CD4-positive, alpha-beta T cell treated with Interleukin-4 for 1 hour (primary cell): ENCODE results near the gene PTTG1IP.
A peak's percentile ranks its signal among the peaks of the same experiment; 100 is the strongest.

ENCODE experiments used
- DNase-seq, 2 donors: peaks; one replicate each; pipeline ENCODE4 v3.0.0-alpha.2; 2020 to 2022

The PTTG1IP gene

GRCh38 chr21:44908908-44909307 lies 35.4 kb upstream of the PTTG1IP start:
- DNase-seq: no peak

- peak in 1 of 2 donors; percentile 52 for DNase-seq
Measured at GRCh38 chr21:44907966-44908895, 34.7 kb upstream of the PTTG1IP start.

DNA sequence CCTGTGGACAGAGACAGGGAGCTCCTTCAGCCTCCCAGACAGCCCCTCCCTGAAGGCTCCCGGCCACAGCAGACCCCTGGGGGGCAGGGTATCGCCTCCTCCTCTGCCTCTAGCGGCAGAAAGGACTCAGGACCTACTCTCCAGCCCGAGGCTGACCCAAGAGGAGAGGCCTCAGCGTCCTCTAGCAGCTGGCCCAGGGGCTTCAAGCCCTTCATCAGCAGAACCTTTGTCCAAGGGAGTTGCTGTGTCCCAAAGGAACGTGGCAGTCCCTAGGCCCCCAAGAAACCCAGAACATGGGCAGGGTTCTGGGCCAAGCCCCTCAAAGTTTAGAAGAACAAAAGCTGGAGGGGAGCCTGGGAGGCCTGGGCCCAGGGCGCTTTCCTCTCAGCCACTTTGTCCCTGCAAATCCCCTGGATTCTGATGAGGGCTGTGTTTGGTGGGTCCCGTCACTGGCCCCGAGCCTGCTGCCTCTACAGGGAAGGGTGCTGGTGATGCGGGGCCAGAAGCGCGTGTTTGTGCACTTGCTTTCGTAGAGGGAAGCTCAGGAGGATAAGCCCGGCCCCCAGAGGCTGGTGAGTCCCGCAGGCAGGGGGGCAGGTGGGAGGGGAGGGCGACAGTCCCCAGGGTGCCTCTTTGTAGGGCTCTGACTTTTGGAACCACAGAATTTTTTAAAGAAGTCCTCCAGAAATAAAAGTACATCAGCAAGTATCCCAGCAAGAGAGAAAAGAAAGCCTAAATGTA lies 33.9 kb upstream of the PTTG1IP start:
- no peak for DNase-seq

DNA sequence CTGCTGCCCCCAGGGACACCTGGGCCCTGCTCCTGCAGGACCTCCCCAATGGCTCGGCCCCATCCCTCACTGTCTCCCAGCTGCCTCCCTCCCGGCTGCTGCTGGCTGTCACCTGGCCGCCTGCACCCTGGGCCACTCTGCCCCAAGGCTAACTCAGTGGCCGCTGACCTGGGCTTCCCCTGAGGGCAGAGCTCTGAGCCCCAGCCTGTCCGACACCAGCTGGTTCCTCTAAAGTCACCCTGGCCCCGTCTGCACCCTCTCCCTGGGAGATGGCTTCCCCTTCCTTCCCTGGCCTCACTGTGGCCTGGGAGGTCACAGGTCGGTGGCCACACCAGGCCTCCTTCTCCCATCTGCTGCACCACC lies 32.2 kb upstream of the PTTG1IP start:
- no peak for DNase-seq

DNA sequence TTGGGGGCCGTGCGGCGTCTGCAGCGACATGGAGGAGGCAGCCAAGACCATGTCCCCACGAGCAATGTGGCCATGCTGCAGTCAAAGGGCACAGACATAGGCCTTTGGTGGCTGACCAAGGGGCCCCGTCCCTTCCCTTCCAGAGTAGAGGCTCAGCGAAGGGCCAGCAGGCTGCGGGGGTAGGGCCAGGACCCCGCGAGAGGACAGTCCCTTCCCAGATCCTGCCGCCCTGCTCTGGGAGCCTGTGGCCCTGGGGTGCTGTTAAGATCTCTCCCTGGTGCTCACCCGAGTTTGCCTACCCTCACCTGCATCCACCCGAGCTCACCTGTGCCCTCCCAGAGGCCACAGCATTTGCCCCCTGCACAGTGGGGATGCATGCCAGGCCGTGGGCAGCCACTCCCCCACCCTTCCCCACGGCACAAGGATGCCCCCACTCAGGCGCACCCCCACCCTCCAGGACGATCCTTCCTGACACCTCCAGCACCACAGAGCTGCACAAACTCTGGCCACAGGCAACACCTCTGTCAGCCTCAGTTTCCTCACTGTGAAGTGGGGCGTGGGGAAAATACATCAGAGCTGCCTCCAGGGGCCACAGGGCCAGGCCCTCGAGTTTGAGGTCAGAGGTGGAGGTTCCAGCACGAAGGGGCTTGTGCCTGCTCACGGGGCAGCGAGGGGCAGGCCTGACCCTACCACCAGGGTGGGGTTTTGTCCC lies 31.7 kb upstream of the PTTG1IP start:
- DNase-seq: no peak

- no peak for DNase-seq
Measured at GRCh38 chr21:44904141-44904923, 30.8 kb upstream of the PTTG1IP start.

GRCh38 chr21:44903689-44904088 lies 30.2 kb upstream of the PTTG1IP start:
- no peak for DNase-seq

DNA sequence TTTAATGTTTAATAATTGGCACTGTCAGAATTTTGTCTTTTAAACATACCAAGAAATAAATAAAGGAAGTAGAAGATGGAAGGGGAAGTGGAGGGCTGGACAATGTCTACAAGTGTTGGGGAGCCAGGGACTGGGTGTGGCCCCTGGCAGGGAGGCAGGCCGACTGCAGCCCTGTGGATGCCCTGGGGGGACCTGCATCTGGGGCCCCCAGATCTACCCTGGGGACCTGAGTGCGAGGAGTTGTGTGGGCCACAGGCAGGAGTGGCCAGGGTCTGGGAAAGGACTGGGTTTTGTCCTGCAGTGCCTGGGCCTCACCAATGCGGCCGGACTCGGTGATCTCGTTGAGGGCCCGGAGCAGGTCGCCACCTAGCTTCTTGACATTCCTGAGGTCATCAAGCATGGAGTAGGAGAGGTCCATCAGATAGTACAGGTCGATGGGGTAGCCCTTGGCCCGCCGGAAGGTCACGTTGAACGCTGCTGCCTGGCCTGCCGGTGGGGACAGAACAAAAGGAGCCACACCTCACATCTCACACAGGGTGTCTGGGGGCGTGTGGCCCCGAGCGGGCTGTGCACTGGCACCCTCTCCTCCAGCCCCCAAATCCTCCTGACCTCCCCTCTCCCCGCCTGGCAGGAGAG lies 29.7 kb upstream of the PTTG1IP start:
- no peak for DNase-seq

GRCh38 chr21:44902268-44903049 lies 29.0 kb upstream of the PTTG1IP start:
- DNase-seq: no peak

DNA sequence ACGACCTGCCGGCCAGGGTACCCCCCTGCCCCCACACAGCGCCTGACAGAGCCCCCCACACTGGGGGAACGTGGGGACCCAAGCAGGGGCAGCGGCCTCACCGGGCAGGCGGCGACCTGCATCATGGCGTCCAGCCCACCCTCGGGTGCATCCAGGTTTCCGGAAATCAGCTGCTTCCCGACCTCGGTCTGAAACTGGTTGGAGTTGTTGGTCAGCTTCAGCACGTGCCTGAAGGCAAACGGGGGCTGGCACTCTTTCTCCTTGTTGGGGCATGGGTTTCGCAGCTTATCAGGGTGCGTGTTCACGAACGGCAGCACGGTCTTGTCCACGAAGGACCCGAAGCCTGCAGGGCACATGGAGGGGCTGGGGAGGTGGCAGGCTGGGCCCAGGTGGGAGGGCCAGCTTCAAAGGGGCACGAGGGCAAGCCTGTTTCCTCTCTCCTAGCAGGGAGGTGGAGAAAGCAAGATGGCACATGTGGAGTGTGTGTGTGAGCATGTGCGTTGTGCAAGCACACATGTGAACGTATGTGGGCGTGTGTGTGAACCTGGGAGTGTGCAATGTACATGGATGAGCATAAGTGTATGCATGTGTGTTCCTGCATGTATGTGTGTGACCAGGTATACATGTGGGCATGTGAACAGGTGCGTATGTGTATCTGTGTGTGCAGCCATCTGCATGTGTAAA lies 28.0 kb upstream of the PTTG1IP start:
- DNase-seq: no peak

DNA sequence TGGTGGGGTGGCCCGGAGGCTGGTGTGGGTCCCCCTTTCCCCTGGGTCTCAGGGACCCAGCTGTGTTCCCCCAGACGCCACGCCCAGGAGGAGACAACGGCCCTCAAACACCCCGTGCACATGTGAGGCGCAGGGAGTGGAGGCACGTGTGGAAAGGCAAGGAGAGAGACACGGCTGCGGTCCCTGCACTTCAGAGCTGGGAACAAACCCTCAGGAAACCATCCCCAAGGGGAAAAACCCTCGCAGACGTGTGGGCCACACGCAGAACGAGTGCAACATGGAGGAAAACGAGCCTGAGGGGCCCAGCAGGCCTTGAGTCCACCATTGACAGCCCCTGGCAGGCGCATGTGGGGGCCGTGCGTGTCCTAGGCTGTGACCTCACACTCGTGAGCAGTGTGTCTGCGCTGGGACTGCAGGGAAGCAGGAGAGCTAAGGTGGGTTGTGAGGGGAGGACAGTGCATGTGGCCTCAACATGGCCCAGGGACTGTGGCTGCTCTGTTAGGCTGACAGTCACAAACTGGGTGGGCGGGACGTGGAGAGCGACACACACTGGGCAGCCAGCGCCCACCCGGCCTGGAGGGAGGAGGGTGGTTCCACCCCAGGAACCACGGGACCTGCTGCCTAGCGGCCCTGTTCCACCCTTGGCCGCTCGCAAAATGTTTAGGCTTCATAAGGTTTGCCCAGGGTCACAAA lies 27.2 kb upstream of the PTTG1IP start:
- DNase-seq: no peak

- no peak for DNase-seq
Measured at GRCh38 chr21:44899768-44900558, 26.5 kb upstream of the PTTG1IP start.

GRCh38 chr21:44898851-44899767 lies 25.6 kb upstream of the PTTG1IP start:
- DNase-seq: no peak

GRCh38 chr21:44898011-44898488 lies 24.6 kb upstream of the PTTG1IP start:
- no peak for DNase-seq

DNA sequence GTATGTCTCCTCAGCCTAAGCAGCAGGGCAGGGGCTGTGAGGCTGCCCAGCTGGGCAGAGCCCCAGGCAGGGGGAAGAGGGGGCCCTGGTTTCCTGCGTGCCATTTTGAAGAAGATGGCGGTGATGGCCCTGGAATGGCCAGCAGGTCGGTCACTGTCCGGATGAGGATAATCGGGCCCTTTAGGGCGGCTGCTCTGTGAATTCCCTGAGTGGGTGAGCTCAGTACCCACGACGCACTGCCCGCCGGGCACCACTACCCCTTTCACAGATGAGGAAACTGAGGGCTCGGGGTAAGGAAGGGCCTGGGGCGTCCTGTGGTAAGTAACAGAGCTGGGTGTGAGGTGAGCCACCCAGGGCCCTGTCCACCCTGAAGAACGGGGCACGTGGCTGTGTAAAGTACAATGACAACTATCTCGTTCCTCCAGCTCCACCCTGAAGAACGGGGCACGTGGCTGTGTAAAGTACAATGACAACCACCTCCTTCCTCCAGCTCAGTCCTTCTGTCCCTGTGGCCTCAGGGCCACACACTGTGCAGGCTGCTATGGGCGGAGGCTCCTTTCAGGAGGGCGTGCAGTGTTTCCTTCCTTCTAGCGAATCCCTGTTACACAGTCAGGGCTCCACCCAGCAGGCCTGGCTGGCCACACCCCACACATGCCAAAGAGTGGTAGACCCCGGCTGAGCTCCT lies 24.0 kb upstream of the PTTG1IP start:
- DNase-seq: peak in 1 of 2 donors; percentile 67

DNA sequence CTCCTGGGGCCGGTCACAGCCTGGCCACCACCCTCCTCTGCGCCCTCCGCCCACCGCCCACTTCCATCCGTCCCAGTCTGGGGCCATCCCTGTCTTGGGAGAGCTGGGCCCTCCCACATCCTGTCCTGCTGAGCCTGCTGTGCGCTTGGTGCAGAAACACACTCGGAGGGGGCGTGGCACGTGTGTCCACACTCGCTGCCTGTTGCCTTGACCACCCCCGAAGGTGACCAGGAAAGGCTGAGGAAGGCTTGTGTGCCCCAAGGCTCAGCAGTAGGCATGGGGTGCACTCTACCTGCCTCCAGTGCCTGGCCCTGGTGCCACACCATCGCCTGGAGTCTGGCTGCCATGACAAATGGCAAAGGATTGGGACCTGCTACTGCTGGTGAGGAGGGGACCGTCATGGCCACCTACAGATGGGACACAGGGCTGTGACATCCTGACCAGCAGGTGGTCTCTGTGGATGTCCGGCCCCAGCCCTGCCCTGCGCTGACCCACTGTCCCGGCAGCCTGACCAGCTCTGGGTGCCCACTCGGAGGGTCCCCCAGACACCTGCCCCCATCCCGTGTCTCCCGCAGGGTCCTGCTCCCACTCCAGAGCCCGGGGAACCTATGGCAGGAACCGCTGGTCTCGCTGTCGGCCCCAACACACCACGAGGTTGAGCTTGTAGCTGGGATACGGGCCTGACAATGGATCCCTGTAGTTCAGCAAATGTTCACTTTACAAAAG lies 23.2 kb upstream of the PTTG1IP start:
- DNase-seq: no peak

- no peak for DNase-seq
Measured at GRCh38 chr21:44895859-44896258, 22.4 kb upstream of the PTTG1IP start.
